HFFc6 (cell line): ENCODE data around the gene TMIGD3. TPM values are rescaled to one million over a fixed set of nuclear protein-coding genes. Genes with fewer than 3 reads are reported as not detected.

ENCODE experiments used
- DNase-seq: peaks from one replicate; pipeline ENCODE4 v3.0.0-alpha.2; 2018
- H3K27ac Mint-ChIP-seq: 2 replicates; pipeline ENCODE4 v1.8.0; 2020; ENCODE audit warnings: mild to moderate bottlenecking, mixed read lengths
- H3K27me3 Mint-ChIP-seq: 2 replicates; pipeline ENCODE4 v1.8.0; 2021; ENCODE audit warnings: mild to moderate bottlenecking, moderate library complexity, mixed read lengths; ENCODE audit not compliant: insufficient read depth
- H3K36me3 Mint-ChIP-seq: 2 replicates; pipeline ENCODE4 v1.8.0; 2021; ENCODE audit warnings: low read depth, mixed read lengths
- H3K4me1 Mint-ChIP-seq: 2 replicates; pipeline ENCODE4 v1.8.0; 2020; ENCODE audit warnings: low read depth, mixed read lengths
- H3K4me3 Mint-ChIP-seq: 2 replicates; pipeline ENCODE4 v1.8.0; 2020; ENCODE audit warnings: mild to moderate bottlenecking, moderate library complexity, mixed read lengths
- H3K9me3 Mint-ChIP-seq: 2 replicates; pipeline ENCODE4 v1.8.0; 2020; ENCODE audit warnings: mild to moderate bottlenecking, mixed read lengths
- total RNA-seq, 6 experiments: library from RNA; stranded (reverse); fragmentation: NEBNext Ultra II Directional; extraction: Animal tissue kit (Norgen Biotek cat#: 25700); gene quantifications; 2 replicates in 1 of 6; 3 replicates in 5 of 6; pipeline ENCODE4 v1.2.3, GENCODE V29; 2021
- TF ChIP-seq, protein P1 (sequence below): fragments of 200-600 bp; sonication (generic); IDR thresholded peaks from 2 replicates; pipeline ENCODE4 v1.5.0; 2021; ENCODE audit warnings: antibody characterized with exemption, mild to moderate bottlenecking

Gene TMIGD3
- total RNA-seq, 6 experiments from 2014 or later, result not detected

DNA sequence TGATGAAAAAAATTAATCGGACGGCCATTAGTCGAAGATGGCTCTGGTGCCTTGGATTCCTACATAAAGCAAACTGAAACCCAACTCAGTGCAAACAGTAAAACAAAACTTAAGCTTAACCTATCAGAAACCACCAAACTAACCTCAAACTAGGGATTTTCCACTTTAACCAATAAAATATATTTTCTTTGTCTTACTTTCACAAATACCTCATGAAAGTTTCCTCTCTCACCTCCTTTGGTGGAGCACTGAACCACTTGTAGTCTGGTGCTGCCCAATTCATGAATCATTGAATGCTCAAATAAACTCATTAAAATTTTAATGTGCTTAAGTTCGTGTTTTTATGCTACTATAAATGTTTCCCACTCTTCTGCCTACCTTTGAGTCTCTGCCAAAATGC, 7.0 kb downstream of the TMIGD3 start:
- Mint-ChIP-seq H3K4me3 (no peak overlapping the region), H3K27ac (no peak overlapping the region), H3K36me3 (no peaks in the 10 kb centered on the region), H3K27me3 (peaks cover 5% of the 10 kb centered on the region), H3K9me3 (peaks cover 3% of the 10 kb centered on the region; the same call in 1 of the 2 replicates), H3K4me1 (no peaks in the 10 kb centered on the region; the same call in 1 of the 2 replicates)
- no peak for DNase-seq
- TF ChIP-seq, protein P1, sequence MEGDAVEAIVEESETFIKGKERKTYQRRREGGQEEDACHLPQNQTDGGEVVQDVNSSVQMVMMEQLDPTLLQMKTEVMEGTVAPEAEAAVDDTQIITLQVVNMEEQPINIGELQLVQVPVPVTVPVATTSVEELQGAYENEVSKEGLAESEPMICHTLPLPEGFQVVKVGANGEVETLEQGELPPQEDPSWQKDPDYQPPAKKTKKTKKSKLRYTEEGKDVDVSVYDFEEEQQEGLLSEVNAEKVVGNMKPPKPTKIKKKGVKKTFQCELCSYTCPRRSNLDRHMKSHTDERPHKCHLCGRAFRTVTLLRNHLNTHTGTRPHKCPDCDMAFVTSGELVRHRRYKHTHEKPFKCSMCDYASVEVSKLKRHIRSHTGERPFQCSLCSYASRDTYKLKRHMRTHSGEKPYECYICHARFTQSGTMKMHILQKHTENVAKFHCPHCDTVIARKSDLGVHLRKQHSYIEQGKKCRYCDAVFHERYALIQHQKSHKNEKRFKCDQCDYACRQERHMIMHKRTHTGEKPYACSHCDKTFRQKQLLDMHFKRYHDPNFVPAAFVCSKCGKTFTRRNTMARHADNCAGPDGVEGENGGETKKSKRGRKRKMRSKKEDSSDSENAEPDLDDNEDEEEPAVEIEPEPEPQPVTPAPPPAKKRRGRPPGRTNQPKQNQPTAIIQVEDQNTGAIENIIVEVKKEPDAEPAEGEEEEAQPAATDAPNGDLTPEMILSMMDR, result no peak

DNA sequence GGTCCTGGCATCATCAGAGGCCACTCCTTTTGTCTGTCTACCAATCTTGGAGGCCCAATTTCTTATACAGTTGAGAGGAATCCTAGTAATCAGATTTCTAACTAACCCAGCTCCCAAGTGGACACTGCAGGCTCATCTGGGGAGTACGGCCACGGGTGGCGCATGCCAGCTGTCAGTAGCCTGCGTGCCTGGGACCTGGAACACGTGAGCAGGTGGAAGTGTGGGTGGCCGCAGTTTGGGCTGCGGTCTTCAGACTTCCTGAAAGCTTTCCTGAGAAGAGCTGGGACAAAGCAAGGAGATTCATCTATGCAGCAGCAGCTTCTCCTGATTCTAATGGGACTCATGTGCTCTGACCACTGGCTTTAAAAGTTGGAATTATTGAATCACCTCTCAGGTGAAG, 12.4 kb downstream of the TMIGD3 start:
- H3K4me3 Mint-ChIP-seq, result no peak overlapping the region
- peaks cover 4% of the 10 kb centered on the region; the same call in 1 of the 2 replicates for H3K4me1 Mint-ChIP-seq
- no peak for DNase-seq
- H3K36me3 Mint-ChIP-seq, result no peaks in the 10 kb centered on the region
- H3K9me3 Mint-ChIP-seq, result no peaks in the 10 kb centered on the region; the same call in 1 of the 2 replicates
- TF ChIP-seq, protein P1, result no peak
- H3K27me3 Mint-ChIP-seq, result peaks cover 5% of the 10 kb centered on the region
- H3K27ac Mint-ChIP-seq, result no peak overlapping the region

DNA sequence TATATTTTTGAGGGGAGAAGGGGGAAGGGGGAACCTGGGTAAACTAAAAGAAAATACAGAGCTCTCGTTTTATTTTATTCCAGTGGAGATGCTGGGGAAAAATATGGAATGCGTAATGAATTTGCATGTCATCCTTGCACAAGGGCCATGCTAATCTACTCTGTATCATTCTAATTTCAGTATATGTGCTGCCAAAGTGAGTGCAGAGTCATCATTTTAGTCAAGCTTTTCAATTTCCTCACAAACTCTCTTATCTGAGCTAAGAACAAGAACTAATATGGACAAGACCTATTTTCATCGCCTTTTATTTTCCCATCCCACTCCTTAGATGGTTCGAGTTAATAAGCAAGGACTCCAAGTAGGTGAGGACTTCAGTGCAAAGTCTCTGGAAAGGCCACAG, 13.2 kb downstream of the TMIGD3 start:
- Mint-ChIP-seq H3K4me3 (no peak overlapping the region), H3K27ac (no peak overlapping the region), H3K36me3 (no peaks in the 10 kb centered on the region), H3K27me3 (peaks cover 5% of the 10 kb centered on the region), H3K9me3 (no peaks in the 10 kb centered on the region; the same call in 1 of the 2 replicates), H3K4me1 (peaks cover 4% of the 10 kb centered on the region; the same call in 1 of the 2 replicates)
- no peak for DNase-seq
- TF ChIP-seq, protein P1, result no peak

DNA sequence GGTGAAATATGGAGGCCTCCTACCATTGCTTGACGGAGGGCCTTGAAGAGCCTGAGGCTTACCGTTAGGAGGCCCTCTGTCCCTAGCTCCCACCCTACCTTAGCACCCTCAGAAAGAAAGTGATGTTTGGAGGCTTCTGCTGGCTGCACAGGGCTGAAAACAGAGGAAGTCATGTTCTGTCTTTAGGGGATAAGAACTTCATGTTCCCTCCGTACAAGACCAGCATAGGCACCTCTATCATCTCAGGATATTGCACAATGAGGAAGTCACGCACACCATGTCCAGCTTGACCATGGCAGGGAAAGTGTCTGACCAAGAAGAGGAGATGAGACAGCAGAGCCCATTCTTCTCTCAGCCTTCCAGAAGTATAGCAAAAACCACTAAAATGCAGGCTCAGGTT, 13.8 kb downstream of the TMIGD3 start:
- TF ChIP-seq, protein P1, result no peak
- H3K36me3 Mint-ChIP-seq, result no peaks in the 10 kb centered on the region
- no peak overlapping the region for H3K27ac Mint-ChIP-seq
- H3K9me3 Mint-ChIP-seq, result no peaks in the 10 kb centered on the region; the same call in 1 of the 2 replicates
- peaks cover 5% of the 10 kb centered on the region for H3K27me3 Mint-ChIP-seq
- H3K4me3 Mint-ChIP-seq, result no peak overlapping the region
- no peak for DNase-seq
- H3K4me1 Mint-ChIP-seq, result peaks cover 6% of the 10 kb centered on the region; the same call in 1 of the 2 replicates

DNA sequence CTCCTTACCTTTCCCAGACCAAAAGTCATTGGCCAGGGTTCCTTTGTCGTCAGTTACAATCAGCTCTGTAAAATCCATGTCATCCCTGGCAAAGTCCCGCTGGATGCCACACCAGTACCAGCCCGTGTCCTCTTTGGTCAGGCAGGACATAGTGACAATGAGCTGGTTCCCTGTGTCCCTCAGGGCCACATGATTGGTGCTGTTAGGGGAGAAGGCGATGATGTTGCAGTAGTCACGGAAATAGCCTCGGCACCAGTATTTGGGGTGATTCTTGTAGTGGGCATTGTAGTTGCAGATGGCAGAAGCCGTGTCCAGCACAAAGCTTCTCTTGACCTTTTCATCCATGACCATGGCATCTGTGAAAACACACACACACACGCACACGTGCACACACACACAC, 14.8 kb downstream of the TMIGD3 start:
- no peaks in the 10 kb centered on the region for H3K36me3 Mint-ChIP-seq
- H3K4me1 Mint-ChIP-seq, result peaks cover 14% of the 10 kb centered on the region
- no peak for DNase-seq
- H3K27me3 Mint-ChIP-seq, result no peaks in the 10 kb centered on the region; the same call in 1 of the 2 replicates
- H3K4me3 Mint-ChIP-seq, result no peak overlapping the region
- TF ChIP-seq, protein P1, result no peak
- no peaks in the 10 kb centered on the region for H3K9me3 Mint-ChIP-seq
- H3K27ac Mint-ChIP-seq, result no peak overlapping the region

DNA sequence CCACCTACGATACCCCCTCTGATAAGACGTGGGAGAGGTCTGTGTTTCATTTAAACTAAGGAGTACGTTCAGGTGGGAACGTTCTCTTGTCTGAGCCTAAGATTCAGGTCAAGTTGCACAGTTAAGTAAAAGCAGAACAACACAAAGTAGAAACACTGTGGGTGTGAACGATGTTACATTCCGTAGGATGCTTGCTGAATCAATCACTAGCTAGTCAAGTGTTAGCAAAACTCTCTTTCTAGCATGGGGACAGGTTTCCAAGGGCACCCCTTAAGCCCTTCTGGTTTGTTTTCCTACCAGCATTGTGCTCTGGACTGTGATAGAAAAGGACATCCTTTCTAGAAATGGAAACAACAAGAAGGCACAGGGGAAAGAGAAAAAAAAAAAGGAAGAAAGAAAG, 16.3 kb downstream of the TMIGD3 start:
- no peaks in the 10 kb centered on the region for H3K9me3 Mint-ChIP-seq
- DNase-seq, result no peak
- no peaks in the 10 kb centered on the region; the same call in 1 of the 2 replicates for H3K27me3 Mint-ChIP-seq
- no peak overlapping the region for H3K4me3 Mint-ChIP-seq
- TF ChIP-seq, protein P1, result no peak
- no peak overlapping the region for H3K27ac Mint-ChIP-seq
- no peaks in the 10 kb centered on the region for H3K36me3 Mint-ChIP-seq
- peaks cover 30% of the 10 kb centered on the region for H3K4me1 Mint-ChIP-seq
